Mammary epithelial cell (primary cell): ENCODE measurements around the gene RRP12.

Experiments used
- EZH2 ChIP-seq: IDR thresholded peaks from 2 replicates; pipeline ENCODE4 v1.6.1; 2012; ENCODE audit warnings: low read length, inconsistent platforms, borderline replicate concordance
- TF ChIP-seq, protein P1 (sequence below), 2 donors: IDR thresholded peaks in 1 of 2; conservative IDR thresholded peaks in 1 of 2; 2 replicates each; pipeline ENCODE4 v1.5.1; 2011 to 2012; ENCODE audit warnings: inconsistent platforms in 2 of 2, low read length in 2 of 2, mild to moderate bottlenecking in 2 of 2, control low read depth in 1 of 2, low read depth in 1 of 2; ENCODE audit not compliant: insufficient read depth in 1 of 2; ENCODE audit errors: extremely low read depth in 1 of 2

DNA sequence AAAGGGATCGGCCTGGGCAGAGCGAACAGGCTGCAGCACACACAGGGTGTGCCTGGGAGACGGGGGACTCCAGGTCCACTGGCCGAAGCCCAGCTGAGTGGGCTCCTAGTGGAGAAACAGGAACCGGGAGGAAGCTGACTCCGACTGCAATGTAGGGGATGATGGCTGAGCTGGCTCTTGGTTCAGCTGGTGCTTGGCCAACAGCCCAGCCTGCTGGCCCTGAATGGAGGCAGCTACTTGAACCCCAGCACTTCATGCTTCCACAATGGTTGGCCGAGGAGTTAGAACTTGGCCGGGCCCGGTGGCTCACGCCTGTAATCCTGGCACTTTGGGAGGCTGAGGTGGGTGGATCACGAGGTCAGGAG, 39.6 kb downstream of the RRP12 start:
- TF ChIP-seq, protein P1, sequence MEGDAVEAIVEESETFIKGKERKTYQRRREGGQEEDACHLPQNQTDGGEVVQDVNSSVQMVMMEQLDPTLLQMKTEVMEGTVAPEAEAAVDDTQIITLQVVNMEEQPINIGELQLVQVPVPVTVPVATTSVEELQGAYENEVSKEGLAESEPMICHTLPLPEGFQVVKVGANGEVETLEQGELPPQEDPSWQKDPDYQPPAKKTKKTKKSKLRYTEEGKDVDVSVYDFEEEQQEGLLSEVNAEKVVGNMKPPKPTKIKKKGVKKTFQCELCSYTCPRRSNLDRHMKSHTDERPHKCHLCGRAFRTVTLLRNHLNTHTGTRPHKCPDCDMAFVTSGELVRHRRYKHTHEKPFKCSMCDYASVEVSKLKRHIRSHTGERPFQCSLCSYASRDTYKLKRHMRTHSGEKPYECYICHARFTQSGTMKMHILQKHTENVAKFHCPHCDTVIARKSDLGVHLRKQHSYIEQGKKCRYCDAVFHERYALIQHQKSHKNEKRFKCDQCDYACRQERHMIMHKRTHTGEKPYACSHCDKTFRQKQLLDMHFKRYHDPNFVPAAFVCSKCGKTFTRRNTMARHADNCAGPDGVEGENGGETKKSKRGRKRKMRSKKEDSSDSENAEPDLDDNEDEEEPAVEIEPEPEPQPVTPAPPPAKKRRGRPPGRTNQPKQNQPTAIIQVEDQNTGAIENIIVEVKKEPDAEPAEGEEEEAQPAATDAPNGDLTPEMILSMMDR (conservative IDR thresholded peaks at IDR 0.05 in 1 of 2, IDR thresholded peaks at IDR 0.05 in 1 of 2; ENCODE audit: extremely low read depth in 1 of 2, insufficient read depth in 1 of 2, low read depth in 1 of 2, low read length in 2 of 2) = no peak
- no peak for TF ChIP-seq EZH2
